Stromal cell of bone marrow (primary cell): ENCODE results near the gene TYK2.

ENCODE experiments used
- DNase-seq: peaks from one replicate; pipeline ENCODE4 v3.0.0-alpha.2; 2012; ENCODE audit warnings: low read depth

The TYK2 gene

DNA sequence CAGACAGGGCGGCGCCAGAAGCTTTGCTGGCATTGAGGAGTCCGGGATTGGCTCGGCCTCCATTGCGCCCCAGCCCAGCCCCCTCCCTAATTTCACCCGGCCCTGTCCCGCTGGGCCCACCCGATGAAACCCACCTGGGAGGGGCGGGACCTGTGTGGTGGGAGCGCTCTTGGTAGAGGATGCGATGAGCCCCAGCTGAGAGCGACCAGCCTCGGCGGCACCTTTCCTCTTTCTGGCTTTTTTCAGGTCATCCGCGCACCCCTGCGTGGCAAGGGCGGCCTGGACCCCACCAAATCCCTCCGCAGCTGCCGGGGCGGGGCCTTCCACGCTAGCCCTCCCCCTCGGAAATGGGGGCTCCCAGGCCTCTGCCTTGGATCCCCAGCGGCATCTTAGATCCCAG lies 70.9 kb downstream of the TYK2 start, which contains the start of gene ZGLP1:
Gene ZGLP1 (minus strand): TSS at position 393 of the 400 bp plus-strand sequence.
- no peak for DNase-seq

DNA sequence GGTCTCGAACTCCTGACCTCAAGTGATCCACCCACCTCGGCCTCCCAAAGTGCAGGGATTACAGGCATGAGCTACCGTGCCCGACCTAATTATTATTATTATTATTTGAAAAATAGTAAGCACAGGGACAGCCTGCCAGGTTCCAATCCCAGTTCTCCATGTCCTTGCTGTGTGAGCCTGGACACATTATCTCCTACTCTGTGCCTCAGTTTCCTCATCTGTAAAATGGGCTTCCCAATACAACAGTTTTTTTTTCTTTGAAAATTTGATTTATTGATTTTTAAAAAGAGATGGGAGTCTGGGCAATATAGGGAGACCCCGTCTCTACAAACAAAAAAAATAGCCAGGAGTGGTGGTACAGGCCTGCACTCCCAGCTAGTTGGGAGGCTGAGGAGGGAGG lies 74.0 kb downstream of the TYK2 start:
- no peak for DNase-seq

GRCh38 chr19:10305139-10305806 lies 75.1 kb downstream of the TYK2 start:
- no peak for DNase-seq
